H7 (cell line): ENCODE results near the gene APBB2. TPM values are rescaled to one million over a fixed set of nuclear protein-coding genes. Genes with fewer than 3 reads are reported as not detected.

ENCODE experiments used
- total RNA-seq: library from RNA; depleted of rRNA; stranded (reverse); fragments of >200 nt; shearing (Covaris generic); gene quantifications from 2 replicates; pipeline ENCODE4 v1.2.3, GENCODE V29; 2014; rRNA removed

APBB2 gene
- total RNA-seq, 1 experiment from 2014 or later: 33.4 TPM

Other genes starting within 250 kb of the APBB2 start
- 1,085 and 1,354 TPM in 2 replicates for gene UCHL1, start 42.4 kb upstream of the APBB2 start, total RNA-seq